H1 (cell line): Measurements from ENCODE around the gene OR8H2. TPM values are rescaled to one million over a fixed set of nuclear protein-coding genes. Genes with fewer than 3 reads are reported as not detected.

ENCODE experiments used
- EGR1 ChIP-seq: IDR thresholded peaks from 2 replicates; pipeline ENCODE4 v1.6.1; 2011; ENCODE audit warnings: low read depth, low read length, borderline replicate concordance
- GABPA ChIP-seq: IDR thresholded peaks from 2 replicates; pipeline ENCODE4 v1.6.1; 2011; ENCODE audit warnings: mild to moderate bottlenecking, low read length, moderate library complexity, borderline replicate concordance; ENCODE audit not compliant: insufficient read depth
- SP1 ChIP-seq: IDR thresholded peaks from 2 replicates; pipeline ENCODE4 v1.6.1; 2011; ENCODE audit warnings: low read depth, low read length
- SP2 ChIP-seq: IDR thresholded peaks from 2 replicates; pipeline ENCODE4 v1.6.1; 2012; ENCODE audit warnings: mild to moderate bottlenecking, low read length, inconsistent platforms
- SRF ChIP-seq: IDR thresholded peaks from 2 replicates; pipeline ENCODE4 v1.6.1; 2011; ENCODE audit warnings: mild to moderate bottlenecking, low read depth, low read length, moderate library complexity
- polyA plus RNA-seq, 7 experiments: library from polyadenylated mRNA; depleted of rRNA in 3 of 7; stranded (reverse) in 5 of 7; unstranded in 2 of 7; fragments of >200 nt in 5 of 7; fragments of 200-250 nt in 2 of 7; gene quantifications; 1 replicate in 5 of 7; 2 replicates in 1 of 7; 4 replicates in 1 of 7; pipeline versions ENCODE4 v1.2.1 to v1.2.3, GENCODE V29; 2011 to 2013; ENCODE audit warnings: missing spikeins in 2 of 7, mixed read lengths in 2 of 7
- total RNA-seq: library from RNA; stranded (reverse); fragmentation: NEBNext Ultra II Directional; extraction: Animal tissue kit (Norgen Biotek cat#: 25700); gene quantifications from 2 replicates; pipeline ENCODE4 v1.2.1, GENCODE V29; 2021
- TF ChIP-seq, protein P1 (sequence below): fragments of 300-600 bp; sonication (generic); IDR thresholded peaks from 2 replicates; pipeline ENCODE4 v1.7.1; 2012; ENCODE audit warnings: low read length, moderate library complexity, mild to moderate bottlenecking, inconsistent platforms; ENCODE audit not compliant: insufficient replicate concordance
- TF ChIP-seq, protein P2 (sequence below), 3 experiments: IDR thresholded peaks; 1 replicate in 2 of 3; 2 replicates in 1 of 3; pipeline versions ENCODE4 v1.5.1 to v1.6.1; 2011; ENCODE audit warnings: low read length in 3 of 3, mild to moderate bottlenecking in 3 of 3, inconsistent platforms in 2 of 3, low read depth in 1 of 3, moderate library complexity in 1 of 3; ENCODE audit not compliant: insufficient read depth in 1 of 3; ENCODE audit errors: control extremely low read depth in 1 of 3

OR8H2 gene
- total and polyA plus RNA-seq, 2 of the 8 experiments (the other 6 are each of a cell fraction or from before 2014, with no cell fraction given) = not detected

DNA sequence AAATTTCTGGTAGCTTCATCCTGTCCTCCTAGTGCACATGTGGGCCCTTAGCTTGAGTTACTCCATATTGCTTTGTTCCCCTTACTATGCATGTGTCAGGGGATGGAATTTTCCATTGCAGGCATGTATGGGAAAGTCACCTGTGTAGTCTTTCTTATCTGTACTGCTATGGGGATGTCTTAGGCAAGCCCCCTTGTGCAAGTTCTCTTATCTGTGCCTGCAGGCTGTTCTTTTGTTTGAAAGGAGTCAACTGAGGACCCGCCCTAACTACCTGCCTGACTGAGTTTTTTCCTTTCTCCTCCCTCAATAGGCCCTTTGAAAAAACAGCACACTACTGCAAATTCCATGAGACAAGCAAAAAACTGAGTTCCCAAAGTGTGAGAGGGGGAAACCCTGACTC lies 47.9 kb downstream of the OR8H2 start (continued):
- TF ChIP-seq SP2 (no peak), SP1 (no peak), EGR1 (no peak), SRF (no peak), GABPA (no peak)
- TF ChIP-seq, protein P1, sequence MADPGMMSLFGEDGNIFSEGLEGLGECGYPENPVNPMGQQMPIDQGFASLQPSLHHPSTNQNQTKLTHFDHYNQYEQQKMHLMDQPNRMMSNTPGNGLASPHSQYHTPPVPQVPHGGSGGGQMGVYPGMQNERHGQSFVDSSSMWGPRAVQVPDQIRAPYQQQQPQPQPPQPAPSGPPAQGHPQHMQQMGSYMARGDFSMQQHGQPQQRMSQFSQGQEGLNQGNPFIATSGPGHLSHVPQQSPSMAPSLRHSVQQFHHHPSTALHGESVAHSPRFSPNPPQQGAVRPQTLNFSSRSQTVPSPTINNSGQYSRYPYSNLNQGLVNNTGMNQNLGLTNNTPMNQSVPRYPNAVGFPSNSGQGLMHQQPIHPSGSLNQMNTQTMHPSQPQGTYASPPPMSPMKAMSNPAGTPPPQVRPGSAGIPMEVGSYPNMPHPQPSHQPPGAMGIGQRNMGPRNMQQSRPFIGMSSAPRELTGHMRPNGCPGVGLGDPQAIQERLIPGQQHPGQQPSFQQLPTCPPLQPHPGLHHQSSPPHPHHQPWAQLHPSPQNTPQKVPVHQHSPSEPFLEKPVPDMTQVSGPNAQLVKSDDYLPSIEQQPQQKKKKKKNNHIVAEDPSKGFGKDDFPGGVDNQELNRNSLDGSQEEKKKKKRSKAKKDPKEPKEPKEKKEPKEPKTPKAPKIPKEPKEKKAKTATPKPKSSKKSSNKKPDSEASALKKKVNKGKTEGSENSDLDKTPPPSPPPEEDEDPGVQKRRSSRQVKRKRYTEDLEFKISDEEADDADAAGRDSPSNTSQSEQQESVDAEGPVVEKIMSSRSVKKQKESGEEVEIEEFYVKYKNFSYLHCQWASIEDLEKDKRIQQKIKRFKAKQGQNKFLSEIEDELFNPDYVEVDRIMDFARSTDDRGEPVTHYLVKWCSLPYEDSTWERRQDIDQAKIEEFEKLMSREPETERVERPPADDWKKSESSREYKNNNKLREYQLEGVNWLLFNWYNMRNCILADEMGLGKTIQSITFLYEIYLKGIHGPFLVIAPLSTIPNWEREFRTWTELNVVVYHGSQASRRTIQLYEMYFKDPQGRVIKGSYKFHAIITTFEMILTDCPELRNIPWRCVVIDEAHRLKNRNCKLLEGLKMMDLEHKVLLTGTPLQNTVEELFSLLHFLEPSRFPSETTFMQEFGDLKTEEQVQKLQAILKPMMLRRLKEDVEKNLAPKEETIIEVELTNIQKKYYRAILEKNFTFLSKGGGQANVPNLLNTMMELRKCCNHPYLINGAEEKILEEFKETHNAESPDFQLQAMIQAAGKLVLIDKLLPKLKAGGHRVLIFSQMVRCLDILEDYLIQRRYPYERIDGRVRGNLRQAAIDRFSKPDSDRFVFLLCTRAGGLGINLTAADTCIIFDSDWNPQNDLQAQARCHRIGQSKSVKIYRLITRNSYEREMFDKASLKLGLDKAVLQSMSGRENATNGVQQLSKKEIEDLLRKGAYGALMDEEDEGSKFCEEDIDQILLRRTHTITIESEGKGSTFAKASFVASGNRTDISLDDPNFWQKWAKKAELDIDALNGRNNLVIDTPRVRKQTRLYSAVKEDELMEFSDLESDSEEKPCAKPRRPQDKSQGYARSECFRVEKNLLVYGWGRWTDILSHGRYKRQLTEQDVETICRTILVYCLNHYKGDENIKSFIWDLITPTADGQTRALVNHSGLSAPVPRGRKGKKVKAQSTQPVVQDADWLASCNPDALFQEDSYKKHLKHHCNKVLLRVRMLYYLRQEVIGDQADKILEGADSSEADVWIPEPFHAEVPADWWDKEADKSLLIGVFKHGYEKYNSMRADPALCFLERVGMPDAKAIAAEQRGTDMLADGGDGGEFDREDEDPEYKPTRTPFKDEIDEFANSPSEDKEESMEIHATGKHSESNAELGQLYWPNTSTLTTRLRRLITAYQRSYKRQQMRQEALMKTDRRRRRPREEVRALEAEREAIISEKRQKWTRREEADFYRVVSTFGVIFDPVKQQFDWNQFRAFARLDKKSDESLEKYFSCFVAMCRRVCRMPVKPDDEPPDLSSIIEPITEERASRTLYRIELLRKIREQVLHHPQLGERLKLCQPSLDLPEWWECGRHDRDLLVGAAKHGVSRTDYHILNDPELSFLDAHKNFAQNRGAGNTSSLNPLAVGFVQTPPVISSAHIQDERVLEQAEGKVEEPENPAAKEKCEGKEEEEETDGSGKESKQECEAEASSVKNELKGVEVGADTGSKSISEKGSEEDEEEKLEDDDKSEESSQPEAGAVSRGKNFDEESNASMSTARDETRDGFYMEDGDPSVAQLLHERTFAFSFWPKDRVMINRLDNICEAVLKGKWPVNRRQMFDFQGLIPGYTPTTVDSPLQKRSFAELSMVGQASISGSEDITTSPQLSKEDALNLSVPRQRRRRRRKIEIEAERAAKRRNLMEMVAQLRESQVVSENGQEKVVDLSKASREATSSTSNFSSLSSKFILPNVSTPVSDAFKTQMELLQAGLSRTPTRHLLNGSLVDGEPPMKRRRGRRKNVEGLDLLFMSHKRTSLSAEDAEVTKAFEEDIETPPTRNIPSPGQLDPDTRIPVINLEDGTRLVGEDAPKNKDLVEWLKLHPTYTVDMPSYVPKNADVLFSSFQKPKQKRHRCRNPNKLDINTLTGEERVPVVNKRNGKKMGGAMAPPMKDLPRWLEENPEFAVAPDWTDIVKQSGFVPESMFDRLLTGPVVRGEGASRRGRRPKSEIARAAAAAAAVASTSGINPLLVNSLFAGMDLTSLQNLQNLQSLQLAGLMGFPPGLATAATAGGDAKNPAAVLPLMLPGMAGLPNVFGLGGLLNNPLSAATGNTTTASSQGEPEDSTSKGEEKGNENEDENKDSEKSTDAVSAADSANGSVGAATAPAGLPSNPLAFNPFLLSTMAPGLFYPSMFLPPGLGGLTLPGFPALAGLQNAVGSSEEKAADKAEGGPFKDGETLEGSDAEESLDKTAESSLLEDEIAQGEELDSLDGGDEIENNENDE = no peak
- TF ChIP-seq, protein P2, sequence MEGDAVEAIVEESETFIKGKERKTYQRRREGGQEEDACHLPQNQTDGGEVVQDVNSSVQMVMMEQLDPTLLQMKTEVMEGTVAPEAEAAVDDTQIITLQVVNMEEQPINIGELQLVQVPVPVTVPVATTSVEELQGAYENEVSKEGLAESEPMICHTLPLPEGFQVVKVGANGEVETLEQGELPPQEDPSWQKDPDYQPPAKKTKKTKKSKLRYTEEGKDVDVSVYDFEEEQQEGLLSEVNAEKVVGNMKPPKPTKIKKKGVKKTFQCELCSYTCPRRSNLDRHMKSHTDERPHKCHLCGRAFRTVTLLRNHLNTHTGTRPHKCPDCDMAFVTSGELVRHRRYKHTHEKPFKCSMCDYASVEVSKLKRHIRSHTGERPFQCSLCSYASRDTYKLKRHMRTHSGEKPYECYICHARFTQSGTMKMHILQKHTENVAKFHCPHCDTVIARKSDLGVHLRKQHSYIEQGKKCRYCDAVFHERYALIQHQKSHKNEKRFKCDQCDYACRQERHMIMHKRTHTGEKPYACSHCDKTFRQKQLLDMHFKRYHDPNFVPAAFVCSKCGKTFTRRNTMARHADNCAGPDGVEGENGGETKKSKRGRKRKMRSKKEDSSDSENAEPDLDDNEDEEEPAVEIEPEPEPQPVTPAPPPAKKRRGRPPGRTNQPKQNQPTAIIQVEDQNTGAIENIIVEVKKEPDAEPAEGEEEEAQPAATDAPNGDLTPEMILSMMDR (IDR thresholded peaks at IDR 0.05; ENCODE audit: control extremely low read depth in 1 of 3, insufficient read depth in 1 of 3, low read depth in 1 of 3, low read length in 3 of 3) = no peak
